Kidney (tissue), 14 donors: Measurements from ENCODE around the gene DNM1. TPM values are rescaled to one million over a fixed set of nuclear protein-coding genes. Genes with fewer than 3 reads are reported as not detected.
A peak's percentile ranks its signal among the peaks of the same experiment; 100 is the strongest.
"Not testable (repeated sequence)": the region's sequence is repeated elsewhere in the genome, so short reads cannot be mapped to it uniquely, and the experiment has no call there.

ENCODE experiments used
- DNase-seq, 5 donors: peaks; one replicate each; pipeline ENCODE4 v3.0.0-alpha.2; 2013 to 2020
- FAIRE-seq: peaks from 2 replicates; lab custom pipeline; 2012; peaks lifted over from hg19 to GRCh38; lab: Jason Lieb, UNC
- H3K27ac ChIP-seq, 2 donors: one replicate each; pipeline ENCODE4 v1.7.0; 2013; ENCODE audit warnings: low read depth in 2 of 2, low read length in 2 of 2, inconsistent platforms in 1 of 2
- H3K27me3 ChIP-seq: one replicate; pipeline ENCODE4 v1.7.1; 2013; ENCODE audit warnings: low read length, inconsistent platforms; ENCODE audit not compliant: control insufficient read depth, insufficient read depth
- H3K36me3 ChIP-seq, 3 donors: one replicate each; pipeline versions ENCODE4 v1.7.0 to v1.7.1; 2013; ENCODE audit warnings: low read length in 3 of 3, control low read depth in 1 of 3, inconsistent platforms in 1 of 3; ENCODE audit not compliant: insufficient read depth in 3 of 3, control insufficient read depth in 2 of 3
- H3K4me1 ChIP-seq, 3 donors: one replicate each; pipeline versions ENCODE4 v1.7.0 to v1.7.1; 2013; ENCODE audit warnings: low read length in 3 of 3, inconsistent platforms in 1 of 3, low read depth in 1 of 3; ENCODE audit not compliant: control insufficient read depth in 2 of 3, insufficient read depth in 2 of 3
- H3K4me3 ChIP-seq, 3 donors: one replicate each; pipeline versions ENCODE4 v1.7.0 to v1.8.1; 2013; ENCODE audit warnings: low read length in 3 of 3, control low read depth in 1 of 3, inconsistent platforms in 1 of 3
- H3K9ac ChIP-seq, 3 donors: one replicate each; pipeline versions ENCODE4 v1.7.0 to v1.7.1; 2013; ENCODE audit warnings: low read length in 3 of 3, control low read depth in 1 of 3, inconsistent platforms in 1 of 3
- H3K9me3 ChIP-seq, 3 donors: one replicate each; pipeline versions ENCODE4 v1.7.0 to v1.7.1; 2013; ENCODE audit warnings: low read length in 3 of 3, control low read depth in 1 of 3, inconsistent platforms in 1 of 3; ENCODE audit not compliant: control insufficient read depth in 2 of 3, insufficient read depth in 1 of 3
- CTCF ChIP-seq: IDR thresholded peaks from 3 replicates; pipeline ENCODE4 v1.5.1; 2012; ENCODE audit warnings: mild to moderate bottlenecking, moderate library complexity, borderline replicate concordance; ENCODE audit not compliant: insufficient read depth; ENCODE audit errors: extremely low read depth
- intact Hi-C: fragments of 100-400 bp; cut with DNase I; formaldehyde crosslinking; loops from one replicate; pipeline ENCODE4 v1.11.1; 2022
- polyA plus RNA-seq: library from polyadenylated mRNA; stranded (reverse); fragments of 350-450 nt; fragmentation: Illumina TruSeq; extraction: RNeasy Lipid Tissue Mini Kit (QIAGEN cat#74804); gene quantifications from one replicate; pipeline ENCODE4 v1.2.3, GENCODE V29; 2014; ENCODE audit warnings: low read depth, low replicate concordance; ENCODE audit not compliant: insufficient read depth
- total RNA-seq: library from RNA; stranded (reverse); fragmentation: NEBNext Ultra II Directional; extraction: Animal tissue kit (Norgen Biotek cat#: 25700); gene quantifications from one replicate; pipeline ENCODE4 v1.2.1, GENCODE V29; 2021
- donor health status: control.
- donor health status: control.
- donor health status: control.
- donor health status: control.
- donor health status: control.
- donor health status: DM: yes; HTN: yes; CAD: no.
- donor health status: Normal renal cell carcinoma (clear cell type).

The DNM1 gene
- total and polyA plus RNA-seq, 2 donors from 2014 or later = 7.3 to 22.6 TPM

GRCh38 chr9:128225770-128226411 is 22.7 kb downstream of the DNM1 start:
- H3K9me3 ChIP-seq = no peaks in the 10 kb centered on the region
- intact Hi-C loops = no loop called here
- no peak overlapping the region for H3K27ac ChIP-seq
- H3K9ac ChIP-seq = no peak overlapping the region
- no peaks in the 10 kb centered on the region for H3K36me3 ChIP-seq
- FAIRE-seq = no peak
- peak in 2 of 5 donors; percentile 22 to 50 for DNase-seq
- no peaks in the 10 kb centered on the region for H3K4me1 ChIP-seq
- H3K27me3 ChIP-seq = no peaks in the 10 kb centered on the region
- no peak overlapping the region for H3K4me3 ChIP-seq
- TF ChIP-seq CTCF = no peak

- H3K27ac ChIP-seq = no peak overlapping the region
- no peaks in the 10 kb centered on the region for H3K36me3 ChIP-seq
- FAIRE-seq (no peak), DNase-seq (no peak)
- TF ChIP-seq CTCF = no peak
- intact Hi-C loops = no loop called here
- H3K27me3 ChIP-seq = no peaks in the 10 kb centered on the region
- H3K9me3 ChIP-seq = no peaks in the 10 kb centered on the region
- H3K4me1 ChIP-seq = no peaks in the 10 kb centered on the region
- no peak overlapping the region for H3K9ac ChIP-seq
- no peak overlapping the region for H3K4me3 ChIP-seq
Observed at GRCh38 chr9:128226412-128226801, 23.2 kb downstream of the DNM1 start.

GRCh38 chr9:128230897-128231296 is 27.7 kb downstream of the DNM1 start:
- H3K9me3 ChIP-seq, DNase-seq, H3K9ac ChIP-seq, H3K36me3 ChIP-seq, H3K27ac ChIP-seq, H3K4me1 ChIP-seq, intact Hi-C loops, FAIRE-seq, H3K4me3 ChIP-seq, H3K27me3 ChIP-seq: not testable (repeated sequence)

- H3K27ac ChIP-seq = no peak overlapping the region
- H3K36me3 ChIP-seq = no peaks in the 10 kb centered on the region
- no peaks in the 10 kb centered on the region for H3K4me1 ChIP-seq
- intact Hi-C loops = no loop called here
- FAIRE-seq (no peak), DNase-seq (no peak)
- no peak for TF ChIP-seq CTCF
- H3K9me3 ChIP-seq = no peaks in the 10 kb centered on the region
- no peak overlapping the region for H3K9ac ChIP-seq
- H3K27me3 ChIP-seq = no peaks in the 10 kb centered on the region
- H3K4me3 ChIP-seq = no peak overlapping the region
Observed at GRCh38 chr9:128231638-128232527, 28.7 kb downstream of the DNM1 start.
